Kidney (tissue), 14 donors: ENCODE measurements around the gene SMAD7. TPM values are rescaled to one million over a fixed set of nuclear protein-coding genes. Genes with fewer than 3 reads are reported as not detected.

ENCODE experiments used
- DNase-seq, 5 donors: peaks; one replicate each; pipeline ENCODE4 v3.0.0-alpha.2; 2013 to 2020
- FAIRE-seq: peaks from 2 replicates; lab custom pipeline; 2012; peaks lifted over from hg19 to GRCh38; lab: Jason Lieb, UNC
- H3K27ac ChIP-seq, 2 donors: one replicate each; pipeline ENCODE4 v1.7.0; 2013; ENCODE audit warnings: low read depth in 2 of 2, low read length in 2 of 2, inconsistent platforms in 1 of 2
- H3K27me3 ChIP-seq: one replicate; pipeline ENCODE4 v1.7.1; 2013; ENCODE audit warnings: low read length, inconsistent platforms; ENCODE audit not compliant: control insufficient read depth, insufficient read depth
- H3K36me3 ChIP-seq, 3 donors: one replicate each; pipeline versions ENCODE4 v1.7.0 to v1.7.1; 2013; ENCODE audit warnings: low read length in 3 of 3, control low read depth in 1 of 3, inconsistent platforms in 1 of 3; ENCODE audit not compliant: insufficient read depth in 3 of 3, control insufficient read depth in 2 of 3
- H3K4me1 ChIP-seq, 3 donors: one replicate each; pipeline versions ENCODE4 v1.7.0 to v1.7.1; 2013; ENCODE audit warnings: low read length in 3 of 3, inconsistent platforms in 1 of 3, low read depth in 1 of 3; ENCODE audit not compliant: control insufficient read depth in 2 of 3, insufficient read depth in 2 of 3
- H3K4me3 ChIP-seq, 3 donors: one replicate each; pipeline versions ENCODE4 v1.7.0 to v1.8.1; 2013; ENCODE audit warnings: low read length in 3 of 3, control low read depth in 1 of 3, inconsistent platforms in 1 of 3
- H3K9ac ChIP-seq, 3 donors: one replicate each; pipeline versions ENCODE4 v1.7.0 to v1.7.1; 2013; ENCODE audit warnings: low read length in 3 of 3, control low read depth in 1 of 3, inconsistent platforms in 1 of 3
- H3K9me3 ChIP-seq, 3 donors: one replicate each; pipeline versions ENCODE4 v1.7.0 to v1.7.1; 2013; ENCODE audit warnings: low read length in 3 of 3, control low read depth in 1 of 3, inconsistent platforms in 1 of 3; ENCODE audit not compliant: control insufficient read depth in 2 of 3, insufficient read depth in 1 of 3
- intact Hi-C: fragments of 100-400 bp; cut with DNase I; formaldehyde crosslinking; loops from one replicate; pipeline ENCODE4 v1.11.1; 2022
- polyA plus RNA-seq: library from polyadenylated mRNA; stranded (reverse); fragments of 350-450 nt; fragmentation: Illumina TruSeq; extraction: RNeasy Lipid Tissue Mini Kit (QIAGEN cat#74804); gene quantifications from one replicate; pipeline ENCODE4 v1.2.3, GENCODE V29; 2014; ENCODE audit warnings: low read depth, low replicate concordance; ENCODE audit not compliant: insufficient read depth
- total RNA-seq: library from RNA; stranded (reverse); fragmentation: NEBNext Ultra II Directional; extraction: Animal tissue kit (Norgen Biotek cat#: 25700); gene quantifications from one replicate; pipeline ENCODE4 v1.2.1, GENCODE V29; 2021
- TF ChIP-seq, protein P1 (sequence below): IDR thresholded peaks from 3 replicates; pipeline ENCODE4 v1.5.1; 2012; ENCODE audit warnings: mild to moderate bottlenecking, moderate library complexity, borderline replicate concordance; ENCODE audit not compliant: insufficient read depth; ENCODE audit errors: extremely low read depth
- donor health status: control.
- donor health status: control.
- donor health status: control.
- donor health status: control.
- donor health status: control.
- donor health status: DM: yes; HTN: yes; CAD: no.
- donor health status: Normal renal cell carcinoma (clear cell type).

Gene SMAD7
- total and polyA plus RNA-seq, 2 donors from 2014 or later = 17.3 to 32.6 TPM

- FAIRE-seq (no peak), DNase-seq (peak in 1 of 5 donors; percentile 67)
- Histone ChIP-seq H3K27ac (no peak overlapping the region), H3K36me3 (no peaks in the 10 kb centered on the region), H3K4me1 (peaks cover 0 to 2% (median 2%) of the 10 kb centered on the region in 3 donors), H3K27me3 (no peaks in the 10 kb centered on the region), H3K4me3 (no peak overlapping the region), H3K9me3 (no peaks in the 10 kb centered on the region), H3K9ac (no peak overlapping the region)
- intact Hi-C loops = no loop called here
- TF ChIP-seq, protein P1, sequence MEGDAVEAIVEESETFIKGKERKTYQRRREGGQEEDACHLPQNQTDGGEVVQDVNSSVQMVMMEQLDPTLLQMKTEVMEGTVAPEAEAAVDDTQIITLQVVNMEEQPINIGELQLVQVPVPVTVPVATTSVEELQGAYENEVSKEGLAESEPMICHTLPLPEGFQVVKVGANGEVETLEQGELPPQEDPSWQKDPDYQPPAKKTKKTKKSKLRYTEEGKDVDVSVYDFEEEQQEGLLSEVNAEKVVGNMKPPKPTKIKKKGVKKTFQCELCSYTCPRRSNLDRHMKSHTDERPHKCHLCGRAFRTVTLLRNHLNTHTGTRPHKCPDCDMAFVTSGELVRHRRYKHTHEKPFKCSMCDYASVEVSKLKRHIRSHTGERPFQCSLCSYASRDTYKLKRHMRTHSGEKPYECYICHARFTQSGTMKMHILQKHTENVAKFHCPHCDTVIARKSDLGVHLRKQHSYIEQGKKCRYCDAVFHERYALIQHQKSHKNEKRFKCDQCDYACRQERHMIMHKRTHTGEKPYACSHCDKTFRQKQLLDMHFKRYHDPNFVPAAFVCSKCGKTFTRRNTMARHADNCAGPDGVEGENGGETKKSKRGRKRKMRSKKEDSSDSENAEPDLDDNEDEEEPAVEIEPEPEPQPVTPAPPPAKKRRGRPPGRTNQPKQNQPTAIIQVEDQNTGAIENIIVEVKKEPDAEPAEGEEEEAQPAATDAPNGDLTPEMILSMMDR = no peak
Measured at GRCh38 chr18:48991319-48991660, 40.5 kb upstream of the SMAD7 start.

GRCh38 chr18:48990481-48991318 is 39.9 kb upstream of the SMAD7 start:
- FAIRE-seq (no peak), DNase-seq (peak in 2 of 5 donors; percentile 58 to 80)
- TF ChIP-seq, protein P1 = no peak
- Histone ChIP-seq H3K9me3 (no peaks in the 10 kb centered on the region), H3K27me3 (no peaks in the 10 kb centered on the region), H3K36me3 (no peaks in the 10 kb centered on the region), H3K9ac (no peak overlapping the region), H3K4me1 (peaks cover 0 to 2% (median 2%) of the 10 kb centered on the region in 3 donors), H3K4me3 (no peak overlapping the region), H3K27ac (no peak overlapping the region)
- intact Hi-C loops = no loop called here

GRCh38 chr18:48989304-48990303 is 38.8 kb upstream of the SMAD7 start:
- FAIRE-seq (no peak), DNase-seq (peak; percentile 40 to 85 (median 57))
- H3K27me3 ChIP-seq = no peaks in the 10 kb centered on the region
- peak overlapping the region in 1 of 3 donors; percentile 12 for H3K9ac ChIP-seq
- no peak overlapping the region for H3K27ac ChIP-seq
- no peaks in the 10 kb centered on the region for H3K9me3 ChIP-seq
- no peak overlapping the region for H3K4me3 ChIP-seq
- no peaks in the 10 kb centered on the region for H3K36me3 ChIP-seq
- peaks cover 0 to 2% (median 2%) of the 10 kb centered on the region in 3 donors for H3K4me1 ChIP-seq
- TF ChIP-seq, protein P1 = no peak
- intact Hi-C loops = no loop called here
